GM06990 (cell line): ENCODE results near the gene PRSS38.

Experiments used
- DNase-seq: peaks from one replicate; pipeline ENCODE4 v3.0.0-alpha.2; 2011; ENCODE audit not compliant: insufficient read length; ENCODE audit errors: extremely low read depth
- H3K27me3 ChIP-seq: replicated peaks from 2 replicates; pipeline ENCODE4 v1.6.0; 2011; ENCODE audit warnings: low read length; ENCODE audit not compliant: control insufficient read depth, insufficient read depth
- H3K36me3 ChIP-seq: 2 replicates; pipeline ENCODE4 v1.5.1; 2011; ENCODE audit warnings: low read length; ENCODE audit not compliant: control insufficient read depth, insufficient read depth
- H3K4me3 ChIP-seq: replicated peaks from 2 replicates; pipeline ENCODE4 v1.5.1; 2011; ENCODE audit warnings: low read depth, mild to moderate bottlenecking, control low read depth, low read length
- CTCF ChIP-seq: IDR thresholded peaks from 2 replicates; pipeline ENCODE4 v1.5.1; 2011; ENCODE audit warnings: low read length, control low read depth, mild to moderate bottlenecking, inconsistent platforms; ENCODE audit not compliant: insufficient read depth, poor library complexity, severe bottlenecking

Gene PRSS38

GRCh38 chr1:227771771-227772170, 43.7 kb upstream of the PRSS38 start:
- no peaks in the 10 kb centered on the region for H3K27me3 ChIP-seq
- no peak for DNase-seq
- H3K36me3 ChIP-seq, result peaks cover 22% of the 10 kb centered on the region
- no peak for TF ChIP-seq CTCF
- H3K4me3 ChIP-seq, result no peak overlapping the region

GRCh38 chr1:227773558-227773957, 41.9 kb upstream of the PRSS38 start:
- no peaks in the 10 kb centered on the region for H3K27me3 ChIP-seq
- peaks cover 9% of the 10 kb centered on the region for H3K36me3 ChIP-seq
- TF ChIP-seq CTCF, result no peak
- H3K4me3 ChIP-seq, result no peak overlapping the region
- DNase-seq, result no peak

- Histone ChIP-seq H3K4me3 (no peak overlapping the region), H3K27me3 (no peaks in the 10 kb centered on the region), H3K36me3 (peaks cover 9% of the 10 kb centered on the region)
- DNase-seq, result no peak
- no peak for TF ChIP-seq CTCF
These were observed 41.3 kb upstream of the PRSS38 start for GRCh38 chr1:227774051-227774731.

GRCh38 chr1:227774821-227775661, 40.4 kb upstream of the PRSS38 start:
- no peak for DNase-seq
- Histone ChIP-seq H3K36me3 (peaks cover 5% of the 10 kb centered on the region), H3K27me3 (no peaks in the 10 kb centered on the region), H3K4me3 (no peak overlapping the region)
- no peak for TF ChIP-seq CTCF

- DNase-seq, result no peak
- TF ChIP-seq CTCF, result no peak
- H3K27me3 ChIP-seq, result no peaks in the 10 kb centered on the region
- peaks cover 5% of the 10 kb centered on the region for H3K36me3 ChIP-seq
- no peak overlapping the region for H3K4me3 ChIP-seq
These were observed 39.6 kb upstream of the PRSS38 start for GRCh38 chr1:227775841-227776240.
